HPDE6-E6E7 (cell line): ENCODE data around the gene ZNF837.
"Not testable (repeated sequence)": the region's sequence is repeated elsewhere in the genome, so short reads cannot be mapped to it uniquely, and the experiment has no call there.

Source experiments
- DNase-seq: peaks from one replicate; pipeline ENCODE4 v3.0.0; 2011; ENCODE audit warnings: missing footprints; ENCODE audit errors: extremely low spot score

ZNF837 gene

DNA sequence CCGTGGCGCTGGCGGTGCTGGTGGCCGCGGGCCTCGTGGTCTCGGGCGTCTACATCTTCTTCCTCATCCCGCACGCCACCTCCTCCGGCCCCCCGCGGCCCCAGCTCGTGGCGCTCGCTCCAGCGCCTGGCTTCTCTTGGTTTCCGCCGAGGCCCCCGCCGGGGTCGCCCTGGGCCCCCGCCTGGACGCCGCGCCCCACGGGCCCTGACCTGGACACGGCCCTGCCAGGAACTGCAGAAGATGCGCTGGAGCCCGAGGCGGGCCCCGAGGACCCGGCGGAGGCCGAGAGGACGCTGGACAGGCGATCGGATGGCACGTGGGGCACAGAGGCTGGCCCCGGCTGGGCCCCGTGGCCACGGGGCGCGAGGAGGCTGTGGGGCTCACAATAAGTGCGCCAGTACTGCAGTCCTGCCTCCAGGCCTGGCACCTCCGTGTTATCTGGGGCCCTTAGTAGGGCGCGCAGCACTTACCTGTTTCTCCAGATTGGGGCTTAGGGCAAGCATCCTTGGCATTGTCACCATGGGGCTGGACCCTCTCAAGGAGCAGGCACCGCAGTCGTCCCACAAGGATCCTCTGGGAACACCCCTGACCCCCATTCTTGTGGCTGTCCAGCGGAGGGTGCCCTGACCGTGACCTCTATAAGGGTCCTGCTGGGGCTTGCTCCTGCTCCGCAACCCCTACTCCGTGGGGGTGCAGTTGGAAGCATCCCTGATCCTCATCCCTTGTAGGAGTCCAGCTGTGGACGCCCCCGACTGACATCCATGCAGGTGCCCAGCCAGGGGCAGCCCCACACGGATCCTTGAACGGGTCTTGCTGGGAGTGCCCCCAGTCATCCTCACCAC is 16.1 kb upstream of the ZNF837 start:
- DNase-seq = no peak

- DNase-seq = no peak
These were observed 15.3 kb upstream of the ZNF837 start for GRCh38 chr19:58395979-58396627.

- peak; percentile 88 for DNase-seq
These were observed 14.6 kb upstream of the ZNF837 start, which contains the start of gene RNF225 for GRCh38 chr19:58395220-58395978. TSS of gene RNF225 (plus strand) at chr19:58395656. CDS start at chr19:58396090, 434 bp downstream.

GRCh38 chr19:58394821-58395219 is 14.0 kb upstream of the ZNF837 start:
- no peak for DNase-seq

GRCh38 chr19:58393725-58394033 is 12.8 kb upstream of the ZNF837 start:
- DNase-seq = no peak

DNA sequence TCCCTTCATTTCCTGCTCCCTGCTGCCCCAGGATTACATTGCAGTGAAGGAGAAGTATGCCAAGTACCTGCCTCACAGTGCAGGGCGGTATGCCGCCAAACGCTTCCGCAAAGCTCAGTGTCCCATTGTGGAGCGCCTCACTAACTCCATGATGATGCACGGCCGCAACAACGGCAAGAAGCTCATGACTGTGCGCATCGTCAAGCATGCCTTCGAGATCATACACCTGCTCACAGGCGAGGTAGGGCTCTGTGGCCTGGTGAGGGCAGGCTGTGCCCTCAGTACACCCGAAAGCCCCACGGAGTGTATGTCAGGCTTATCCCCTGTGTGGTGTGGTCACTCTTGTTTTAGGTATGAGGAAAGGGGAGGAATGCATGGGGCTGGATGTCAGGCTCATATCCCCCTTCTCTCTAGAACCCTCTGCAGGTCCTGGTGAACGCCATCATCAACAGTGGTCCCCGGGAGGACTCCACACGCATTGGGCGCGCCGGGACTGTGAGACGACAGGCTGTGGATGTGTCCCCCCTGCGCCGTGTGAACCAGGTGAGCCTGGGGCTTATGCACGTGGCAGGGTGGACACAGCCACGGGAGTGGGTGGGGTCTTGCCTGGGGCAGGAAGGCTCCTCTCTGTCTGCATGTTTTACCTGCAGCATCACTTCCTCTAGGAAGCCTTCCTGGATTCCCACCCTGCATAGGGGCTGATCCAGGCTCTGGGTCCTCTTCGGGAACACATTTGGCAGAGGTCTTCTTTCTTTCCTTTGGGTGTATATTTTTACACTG is 12.3 kb upstream of the ZNF837 start:
- no peak for DNase-seq

GRCh38 chr19:58388175-58388526 is 7.3 kb upstream of the ZNF837 start:
- no peak for DNase-seq

GRCh38 chr19:58387338-58388174 is 6.7 kb upstream of the ZNF837 start:
- DNase-seq = no peak

DNA sequence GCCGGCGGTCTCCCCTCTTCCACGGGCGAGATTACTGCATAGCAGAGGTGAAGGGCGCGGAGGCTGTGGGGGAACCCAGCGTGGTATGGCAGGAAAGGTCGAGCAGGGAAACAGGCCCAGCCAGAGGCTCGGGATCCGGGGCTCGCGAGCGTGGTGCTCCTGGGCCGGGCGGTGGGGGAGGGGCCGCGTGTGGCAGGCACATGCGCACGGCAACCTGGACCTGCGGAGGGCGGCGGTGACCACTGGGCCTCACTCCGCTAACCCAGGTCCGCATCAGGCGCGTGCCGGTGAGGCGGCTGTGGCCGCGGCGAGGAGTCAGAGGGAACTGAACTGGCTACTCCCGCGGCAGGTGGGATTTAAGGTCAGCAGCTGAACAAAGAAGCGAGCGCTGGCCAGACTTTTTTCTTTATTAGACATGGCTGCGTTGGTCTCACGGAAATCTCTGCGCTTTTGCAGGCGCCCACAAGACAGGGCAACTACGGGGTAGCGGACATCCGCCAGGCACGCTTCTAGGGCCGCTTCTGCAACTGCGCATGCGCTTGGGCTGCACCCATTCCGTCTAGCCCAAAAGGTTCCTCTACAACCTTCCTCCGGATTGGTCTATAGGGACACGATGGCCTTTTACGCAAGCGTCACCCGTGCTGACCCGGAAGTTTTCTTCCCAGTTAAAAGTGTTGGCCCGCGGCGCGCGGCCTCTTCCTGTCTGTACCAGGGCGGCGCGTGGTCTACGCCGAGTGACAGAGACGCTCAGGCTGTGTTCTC is 5.9 kb upstream of the ZNF837 start, which contains the start of gene RPS5:
TSS of gene RPS5 (plus strand) at position 694 of the 762 bp plus-strand sequence. CDS start 869 bp downstream, outside the sequence.
- DNase-seq = peak; percentile 99

GRCh38 chr19:58385891-58386575 is 5.2 kb upstream of the ZNF837 start:
- DNase-seq = no peak

DNA sequence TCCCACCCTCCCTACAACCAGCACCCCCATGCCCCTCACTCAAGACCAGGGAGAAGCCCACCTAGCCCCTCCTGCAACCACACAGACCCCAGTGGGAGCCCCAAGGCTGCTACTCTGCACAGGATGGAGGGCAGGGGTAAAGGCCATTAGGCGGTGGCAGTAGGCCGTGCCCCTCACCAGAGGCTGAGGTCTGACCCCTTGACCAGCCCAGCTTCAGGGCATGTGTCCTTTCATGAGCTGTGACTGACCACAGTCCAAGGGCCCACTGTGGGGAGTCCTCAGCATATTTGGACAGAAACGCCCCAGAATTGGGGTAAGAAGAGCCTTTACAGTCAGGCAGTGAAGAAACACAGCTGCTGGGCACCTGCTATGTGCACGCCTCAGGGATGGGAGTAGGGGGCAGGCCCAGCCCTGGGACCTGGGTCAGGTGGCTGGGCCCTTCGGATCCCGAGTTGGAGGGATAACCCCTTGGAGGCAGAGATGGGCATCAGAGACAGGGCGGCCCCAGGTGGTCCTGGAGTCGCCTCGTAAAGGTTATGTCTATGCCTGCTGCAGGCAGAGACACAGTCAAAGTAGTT is 4.6 kb upstream of the ZNF837 start:
- no peak for DNase-seq

GRCh38 chr19:58382997-58383603 is 2.3 kb upstream of the ZNF837 start:
- DNase-seq = no peak

- no peak for DNase-seq
These were observed 806 bp upstream of the ZNF837 start for GRCh38 chr19:58381460-58382212.

DNA sequence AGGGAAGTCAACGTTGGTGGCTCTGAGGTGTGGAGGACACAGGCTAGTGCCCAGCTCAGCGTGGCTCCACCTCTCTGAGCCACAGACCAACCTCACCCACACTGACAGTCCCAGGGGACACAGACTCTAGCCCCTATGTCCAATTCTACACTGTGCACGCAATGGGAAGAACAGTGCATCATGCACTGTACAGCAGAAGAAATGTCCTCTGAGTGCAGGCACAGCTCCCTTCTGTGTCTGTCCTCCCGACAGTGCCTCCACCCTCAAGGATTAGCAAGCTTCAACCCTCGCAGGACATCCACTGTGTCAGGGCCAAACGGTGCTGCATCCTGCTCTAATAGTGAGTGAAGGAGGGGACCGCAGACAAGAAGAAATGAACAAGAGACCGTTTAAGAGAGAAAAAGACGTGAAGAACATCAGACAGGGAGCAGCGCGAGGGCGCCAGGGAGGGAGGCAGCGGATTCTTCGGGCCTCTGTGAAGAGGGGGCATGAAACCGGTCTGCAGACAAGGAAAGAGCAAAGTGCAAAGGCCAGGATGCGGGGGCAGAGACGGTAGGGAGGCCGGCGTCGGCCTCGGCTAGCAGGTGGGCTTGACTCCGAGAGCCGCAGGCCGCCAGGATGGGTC is 681 bp downstream of the ZNF837 start:
- no peak for DNase-seq

- no peak for DNase-seq
These were observed 1.6 kb downstream of the ZNF837 start for GRCh38 chr19:58379246-58379645.

- not testable (repeated sequence) for DNase-seq
These were observed 4.1 kb downstream of the ZNF837 start for GRCh38 chr19:58376724-58377123.

GRCh38 chr19:58374200-58374599 is 6.6 kb downstream of the ZNF837 start:
- DNase-seq = no peak
